K562 (cell line): ENCODE data around the gene SLC6A20. TPM values are rescaled to one million over a fixed set of nuclear protein-coding genes. Genes with fewer than 3 reads are reported as not detected.

Experiments
- ATAC-seq: fragments of 200-7000 bp; cut with Tn5 transposase; 3 replicates; pipeline ENCODE4 v1.9.1; 2020; ENCODE audit warnings: moderate library complexity
- BruUV-seq: library from RNA; stranded (reverse); fragments of 400-500 nt; replicated peaks from 2 replicates; lab custom pipeline; 2021; lab: Mats Ljungman, UMichigan
- CTCF ChIA-PET: fragments of 300-600 bp; formaldehyde crosslinking; extraction: SDS; loops from one replicate; lab custom pipeline; 2021; ENCODE audit warnings: low intra/inter-chr PET ratio; lab: Yijun Ruan, JAX
- POLR2A ChIA-PET: fragments of 300-600, 350-650 bp; sonication (Branson Sonifier 250); formaldehyde crosslinking; extraction: SDS; loops from one replicate; lab custom pipeline; 2021; ENCODE audit warnings: antibody characterized with exemption, inconsistent platforms; lab: Yijun Ruan, JAX
- DNase-seq, 4 experiments: peaks; one replicate each; pipeline versions ENCODE4 v3.0.0 to v3.0.0-alpha.2; 2011 to 2018; ENCODE audit warnings: low spot score in 3 of 4, mixed read lengths in 3 of 4; ENCODE audit errors: extremely low read depth in 1 of 4
- FAIRE-seq: peaks from 2 replicates; lab custom pipeline; 2011; peaks lifted over from hg19 to GRCh38; lab: Jason Lieb, UNC
- H2AFZ ChIP-seq: 2 replicates; pipeline ENCODE4 v1.6.0; 2011; ENCODE audit warnings: low read depth, low read length, control low read depth, inconsistent platforms
- H3K27ac ChIP-seq: fragments of 200-600 bp; 3 replicates; pipeline ENCODE4 v1.8.0; 2011; ENCODE audit warnings: low read depth, mild to moderate bottlenecking, control low read depth, inconsistent platforms, low read length, moderate library complexity, mixed read lengths; ENCODE audit errors: extremely low read depth
- H3K27me3 ChIP-seq, 2 experiments: fragments of 300-600 bp in 1 of 2; 2 replicates in 1 of 2; 3 replicates in 1 of 2; pipeline versions ENCODE4 v1.6.0 to v1.8.0; 2011; ENCODE audit warnings: inconsistent platforms in 2 of 2, low read length in 2 of 2, mild to moderate bottlenecking in 1 of 2, mixed read lengths in 1 of 2, moderate library complexity in 1 of 2; ENCODE audit not compliant: control insufficient read depth in 2 of 2, insufficient read depth in 2 of 2
- H3K36me3 ChIP-seq: fragments of 300-600 bp; 3 replicates; pipeline ENCODE4 v1.8.0; 2011; ENCODE audit warnings: mild to moderate bottlenecking, low read length, inconsistent platforms; ENCODE audit not compliant: control insufficient read depth, insufficient read depth
- H3K4me1 ChIP-seq, 2 experiments: fragments of 200-600 bp in 1 of 2; replicated peaks in 1 of 2; 2 replicates in 1 of 2; 3 replicates in 1 of 2; pipeline versions ENCODE4 v1.5.1 to v1.8.0; 2011; ENCODE audit warnings: inconsistent platforms in 2 of 2, low read length in 2 of 2, mild to moderate bottlenecking in 1 of 2, mixed read lengths in 1 of 2, moderate library complexity in 1 of 2; ENCODE audit not compliant: control insufficient read depth in 2 of 2, insufficient read depth in 2 of 2
- H3K4me2 ChIP-seq: 2 replicates; pipeline ENCODE4 v1.6.1; 2011; ENCODE audit warnings: low read length, control low read depth, inconsistent platforms, mixed read lengths; ENCODE audit not compliant: insufficient read depth
- H3K4me3 ChIP-seq: fragments of 200-600 bp; sonication (generic), shearing (Covaris generic); 2 replicates; pipeline ENCODE4 v1.5.1; 2016; ENCODE audit warnings: control low read depth, inconsistent platforms
- H3K79me2 ChIP-seq: fragments of 200-600 bp; 3 replicates; pipeline ENCODE4 v1.8.0; 2011; ENCODE audit warnings: low read length, inconsistent platforms; ENCODE audit not compliant: control insufficient read depth, insufficient read depth
- H3K9ac ChIP-seq, 2 experiments: 2 replicates each; pipeline versions ENCODE4 v1.6.0 to v1.6.1; 2011; ENCODE audit warnings: low read depth in 2 of 2, low read length in 2 of 2, control low read depth in 1 of 2, inconsistent platforms in 1 of 2, mild to moderate bottlenecking in 1 of 2, mixed read lengths in 1 of 2; ENCODE audit not compliant: insufficient read depth in 1 of 2
- H3K9me1 ChIP-seq: one replicate; pipeline ENCODE4 v1.6.0; 2011; ENCODE audit warnings: inconsistent platforms, mild to moderate bottlenecking, low read length, moderate library complexity; ENCODE audit not compliant: control insufficient read depth, insufficient read depth
- H3K9me3 ChIP-seq: replicated peaks from 2 replicates; pipeline ENCODE4 v1.5.1; 2011; ENCODE audit warnings: low read depth, low read length, inconsistent platforms; ENCODE audit not compliant: control insufficient read depth, insufficient read depth
- H4K20me1 ChIP-seq: replicated peaks from 2 replicates; pipeline ENCODE4 v1.6.1; 2011; ENCODE audit warnings: low read length, inconsistent platforms, mixed read lengths; ENCODE audit not compliant: control insufficient read depth, insufficient read depth
- CTCF ChIP-seq, 3 experiments: IDR thresholded peaks in 2 of 3; conservative IDR thresholded peaks in 1 of 3; 2 replicates each; pipeline ENCODE4 v1.5.1; 2011 to 2012; ENCODE audit warnings: low read length in 3 of 3, mild to moderate bottlenecking in 3 of 3, control low read depth in 2 of 3, improper control_type of control experiment in 1 of 3, inconsistent platforms in 1 of 3, low read depth in 1 of 3, mixed read lengths in 1 of 3, moderate library complexity in 1 of 3; ENCODE audit not compliant: insufficient read depth in 2 of 3
- U2AF1 ChIP-seq: fragments of 200-400 bp; formaldehyde crosslinking; optimal IDR thresholded peaks from 2 replicates; pipeline ENCODE3; 2017; ENCODE audit warnings: mild to moderate bottlenecking, low read depth, low read length, moderate library complexity
- ZNF121 ChIP-seq: sonication (generic); formaldehyde crosslinking; conservative IDR thresholded peaks from 2 replicates; pipeline ENCODE4 v1.8.0; 2022; ENCODE audit warnings: missing genetic modification reagents
- WGBS: fragments of 100-300 bp; shearing (Covaris generic); methylation state at CpG from one replicate; pipeline ENCODE4 v1.1.6; 2016; ENCODE audit warnings: low coverage, mixed read lengths; ENCODE audit not compliant: insufficient coverage; ENCODE audit errors: missing lambda C conversion rate; 5-methylcytosine and 5-hydroxymethylcytosine counted together
- in situ Hi-C: fragments of 300-500 bp; cut with MboI; formaldehyde crosslinking; loops from 4 replicates; pipeline ENCODE4 v1.15.0; 2018; ENCODE audit warnings: inconsistent platforms, mixed read lengths
- intact Hi-C: fragments of 100-400 bp; cut with micrococcal nuclease; formaldehyde crosslinking; loops from 2 replicates; pipeline ENCODE4 v1.14.2; 2022
- polyA plus RNA-seq, 8 experiments: library from polyadenylated mRNA; depleted of rRNA in 4 of 8; stranded (reverse) in 5 of 8; unstranded in 3 of 8; fragments of >200 nt; fragmentation: Nextera tagmentation in 2 of 8; fragmentation: Illumina TruSeq in 1 of 8; extraction: Ambion mirVana in 2 of 8; extraction: Trizol in 1 of 8; gene quantifications; 2 replicates each; pipeline versions ENCODE4 v1.2.1 to v1.2.3, GENCODE V29; 2011 to 2014; ENCODE audit warnings: inconsistent platforms in 1 of 8, missing spikeins in 1 of 8
- total RNA-seq, 7 experiments: library from RNA; depleted of rRNA in 6 of 7; stranded (reverse); fragments of >200 nt in 6 of 7; fragmentation: Illumina TruSeq in 2 of 7; extraction: Trizol in 2 of 7; gene quantifications; 2 replicates each; pipeline versions ENCODE4 v1.2.1 to v1.2.3, GENCODE V29; 2011 to 2021; ENCODE audit warnings: low replicate concordance in 1 of 7

The SLC6A20 gene
- total and polyA plus RNA-seq, 9 of the 15 experiments (the other 6 are each of a cell fraction or from before 2014, with no cell fraction given): not detected

GRCh38 chr3:45816544-45816943 is 20.2 kb upstream of the SLC6A20 start:
- Histone ChIP-seq H3K4me3 (no peak overlapping the region), H3K4me2 (no peak overlapping the region), H3K9me1 (no peaks in the 10 kb centered on the region), H4K20me1 (no peaks in the 10 kb centered on the region), H3K4me1 (no peaks in the 10 kb centered on the region), H3K9ac (no peak overlapping the region), H3K27ac (no peak overlapping the region), H3K79me2 (no peaks in the 10 kb centered on the region), H3K36me3 (no peaks in the 10 kb centered on the region), H3K27me3 (peaks cover 2 to 4% of the 10 kb centered on the region in 2 experiments; a peak in 2 of 5 replicates), H3K9me3 (no peaks in the 10 kb centered on the region), H2AFZ (no peak overlapping the region)
- in situ Hi-C loops: no loop called here
- no TSS peak for BruUV-seq
- 2% methylated on average over 3 of the region's 3 CpGs for WGBS
- TF ChIP-seq CTCF (IDR thresholded peaks at IDR 0.05 in 2 of 3, conservative IDR thresholded peaks at IDR 0.05 in 1 of 3; ENCODE audit: insufficient read depth in 2 of 3, low read depth in 1 of 3, low read length in 3 of 3): no peak
- ATAC-seq (no peak), DNase-seq (no peak), FAIRE-seq (no peak)
- intact Hi-C loops: no loop called here
- POLR2A ChIA-PET: interaction anchor here (1.0 to 2.6 kb wide), 4 partner anchors 8 to 14 kb away, joined by 3 to 7 read pairs (median 5); no protein-coding TSS in a partner anchor
- CTCF ChIA-PET: no interaction called here

GRCh38 chr3:45814322-45814721 is 18.0 kb upstream of the SLC6A20 start:
- H3K36me3 ChIP-seq: no peaks in the 10 kb centered on the region
- no peak overlapping the region for H3K27ac ChIP-seq
- no peaks in the 10 kb centered on the region for H3K79me2 ChIP-seq
- no peaks in the 10 kb centered on the region for H3K9me3 ChIP-seq
- TF ChIP-seq ZNF121 (CRISPR knock-in tag): 0 out of 2 replicates have a peak, but pooled peaks have one; percentile 13
- no peak for TF ChIP-seq U2AF1
- no TSS peak for BruUV-seq
- H4K20me1 ChIP-seq: no peaks in the 10 kb centered on the region
- no peak overlapping the region for H3K4me2 ChIP-seq
- no peak overlapping the region for H2AFZ ChIP-seq
- H3K4me1 ChIP-seq: no peaks in the 10 kb centered on the region
- no peak for ATAC-seq
- no peak overlapping the region for H3K9ac ChIP-seq
- ChIA-PET CTCF (no interaction called here), POLR2A (interaction anchor here (1.0 kb wide), 1 partner anchor 13 kb away, joined by 3 read pairs; no protein-coding TSS in a partner anchor)
- DNase-seq: no peak
- intact Hi-C loops (no loop called here), in situ Hi-C loops (no loop called here)
- no peaks in the 10 kb centered on the region for H3K9me1 ChIP-seq
- no peak for FAIRE-seq
- 0% methylated on average over 4 of the region's 4 CpGs for WGBS
- no peak overlapping the region for H3K4me3 ChIP-seq
- peaks cover 2 to 9% of the 10 kb centered on the region in 2 experiments; a peak in 3 of 5 replicates for H3K27me3 ChIP-seq
